Left ventricle myocardium inferior (tissue), 1 donor: Measurements from ENCODE around the gene PDXK. TPM values are rescaled to one million over a fixed set of nuclear protein-coding genes. Genes with fewer than 3 reads are reported as not detected.
"Not testable (repeated sequence)": the region's sequence is repeated elsewhere in the genome, so short reads cannot be mapped to it uniquely, and the experiment has no call there.

Experiments used
- DNase-seq: peaks from one replicate; pipeline ENCODE4 v3.0.0-alpha.2; 2020
- H3K27ac ChIP-seq: fragments of 200-600 bp; replicated peaks from 2 replicates; pipeline ENCODE4 v1.8.0; 2021
- H3K27me3 ChIP-seq: fragments of 200-600 bp; 2 replicates; pipeline ENCODE4 v1.8.0; 2021; ENCODE audit warnings: low read depth
- H3K36me3 ChIP-seq: fragments of 200-600 bp; 2 replicates; pipeline ENCODE4 v1.8.0; 2021
- H3K4me1 ChIP-seq: fragments of 200-600 bp; 2 replicates; pipeline ENCODE4 v1.8.0; 2021
- H3K4me3 ChIP-seq: fragments of 200-600 bp; 2 replicates; pipeline ENCODE4 v1.8.0; 2021; ENCODE audit warnings: mild to moderate bottlenecking, moderate library complexity
- H3K9me3 ChIP-seq: fragments of 200-600 bp; replicated peaks from 2 replicates; pipeline ENCODE4 v1.8.0; 2021
- intact Hi-C: fragments of 100-400 bp; cut with micrococcal nuclease; formaldehyde crosslinking; loops from one replicate; pipeline ENCODE4 v1.11.0; 2022
- long read RNA-seq: library from polyadenylated mRNA; unstranded; transcript quantifications from one replicate; pipeline ENCODE4 v2.0.0, GENCODE V29; 2021
- total RNA-seq: library from RNA; stranded (reverse); fragmentation: NEBNext Ultra II Directional; extraction: Animal tissue kit (Norgen Biotek cat#: 25700); gene quantifications from one replicate; pipeline ENCODE4 v1.2.1, GENCODE V29; 2021
- TF ChIP-seq, protein P1 (sequence below): fragments of 200-600 bp; IDR thresholded peaks from 2 replicates; pipeline ENCODE4 v1.8.0; 2021; ENCODE audit warnings: antibody characterized with exemption, mild to moderate bottlenecking, borderline replicate concordance
- donor health status: DM: no; HTN: yes; CAD: no; lungs with severe emphysema.

The PDXK gene
- 88.4 TPM for total RNA-seq
- long read RNA-seq, full-length matches to known transcripts: 56 of 95 reads
- long read RNA-seq, partial matches to known transcripts: 0 of 95 reads
- long read RNA-seq, other reads (novel, unspliced or antisense): 39 of 95 reads

DNA sequence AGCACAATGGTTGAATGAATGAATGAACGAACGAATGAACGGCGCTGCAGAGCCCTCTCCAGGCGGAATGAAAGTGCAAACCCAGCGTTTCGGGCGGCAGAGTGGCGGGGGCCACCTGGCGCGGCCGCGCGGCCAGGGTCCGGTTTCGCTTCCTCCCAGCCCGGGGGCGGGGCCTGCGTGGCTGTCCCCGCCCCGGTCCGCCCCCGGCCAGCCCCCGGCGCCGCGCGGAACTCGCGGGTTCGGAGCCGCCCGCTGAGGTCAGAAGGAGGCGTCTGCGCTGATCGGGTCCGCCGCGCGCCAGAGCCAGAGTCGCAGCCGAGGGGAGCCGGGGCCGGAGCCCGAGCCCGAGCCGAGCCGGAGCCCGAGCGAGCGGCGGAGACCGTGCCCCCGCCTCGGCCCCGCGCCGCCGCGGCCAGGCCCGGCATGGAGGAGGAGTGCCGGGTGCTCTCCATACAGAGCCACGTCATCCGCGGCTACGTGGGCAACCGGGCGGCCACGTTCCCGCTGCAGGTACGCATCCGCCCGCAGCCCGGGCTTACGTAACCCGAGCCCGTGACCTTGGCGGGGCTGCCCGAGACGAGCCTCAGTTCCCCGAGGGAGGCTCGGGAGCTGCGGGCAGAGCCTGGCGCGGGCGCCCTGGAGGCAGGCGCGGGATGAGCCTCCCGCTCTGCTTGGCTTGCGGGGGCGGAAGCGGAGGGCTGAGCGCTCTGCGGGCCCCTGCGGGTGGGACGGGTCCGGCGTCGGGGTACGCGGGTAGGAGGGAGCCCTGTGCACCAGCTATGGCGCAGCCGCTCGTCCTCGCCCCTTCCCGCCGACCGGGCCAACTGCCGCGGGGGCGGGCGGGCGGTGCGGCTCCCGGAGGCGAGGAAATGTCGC is at the start of gene PDXK:
Gene PDXK (plus strand): TSS at position 258 of the 876 bp plus-strand sequence. CDS start 166 bp downstream, at position 424.
- H3K27me3 ChIP-seq: no peaks in the 10 kb centered on the region
- H3K36me3 ChIP-seq: peaks cover 6% of the 10 kb centered on the region
- H3K4me1 ChIP-seq: peaks cover 49% of the 10 kb centered on the region
- H3K9me3 ChIP-seq: no peaks in the 10 kb centered on the region
- H3K27ac ChIP-seq: peak within 1 kb of the TSS; percentile 88
- TF ChIP-seq, protein P1, sequence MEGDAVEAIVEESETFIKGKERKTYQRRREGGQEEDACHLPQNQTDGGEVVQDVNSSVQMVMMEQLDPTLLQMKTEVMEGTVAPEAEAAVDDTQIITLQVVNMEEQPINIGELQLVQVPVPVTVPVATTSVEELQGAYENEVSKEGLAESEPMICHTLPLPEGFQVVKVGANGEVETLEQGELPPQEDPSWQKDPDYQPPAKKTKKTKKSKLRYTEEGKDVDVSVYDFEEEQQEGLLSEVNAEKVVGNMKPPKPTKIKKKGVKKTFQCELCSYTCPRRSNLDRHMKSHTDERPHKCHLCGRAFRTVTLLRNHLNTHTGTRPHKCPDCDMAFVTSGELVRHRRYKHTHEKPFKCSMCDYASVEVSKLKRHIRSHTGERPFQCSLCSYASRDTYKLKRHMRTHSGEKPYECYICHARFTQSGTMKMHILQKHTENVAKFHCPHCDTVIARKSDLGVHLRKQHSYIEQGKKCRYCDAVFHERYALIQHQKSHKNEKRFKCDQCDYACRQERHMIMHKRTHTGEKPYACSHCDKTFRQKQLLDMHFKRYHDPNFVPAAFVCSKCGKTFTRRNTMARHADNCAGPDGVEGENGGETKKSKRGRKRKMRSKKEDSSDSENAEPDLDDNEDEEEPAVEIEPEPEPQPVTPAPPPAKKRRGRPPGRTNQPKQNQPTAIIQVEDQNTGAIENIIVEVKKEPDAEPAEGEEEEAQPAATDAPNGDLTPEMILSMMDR: no peak
- H3K4me3 ChIP-seq: peak within 1 kb of the TSS; percentile 91
- intact Hi-C loops: no loop called here
- peak; percentile 88 for DNase-seq

DNA sequence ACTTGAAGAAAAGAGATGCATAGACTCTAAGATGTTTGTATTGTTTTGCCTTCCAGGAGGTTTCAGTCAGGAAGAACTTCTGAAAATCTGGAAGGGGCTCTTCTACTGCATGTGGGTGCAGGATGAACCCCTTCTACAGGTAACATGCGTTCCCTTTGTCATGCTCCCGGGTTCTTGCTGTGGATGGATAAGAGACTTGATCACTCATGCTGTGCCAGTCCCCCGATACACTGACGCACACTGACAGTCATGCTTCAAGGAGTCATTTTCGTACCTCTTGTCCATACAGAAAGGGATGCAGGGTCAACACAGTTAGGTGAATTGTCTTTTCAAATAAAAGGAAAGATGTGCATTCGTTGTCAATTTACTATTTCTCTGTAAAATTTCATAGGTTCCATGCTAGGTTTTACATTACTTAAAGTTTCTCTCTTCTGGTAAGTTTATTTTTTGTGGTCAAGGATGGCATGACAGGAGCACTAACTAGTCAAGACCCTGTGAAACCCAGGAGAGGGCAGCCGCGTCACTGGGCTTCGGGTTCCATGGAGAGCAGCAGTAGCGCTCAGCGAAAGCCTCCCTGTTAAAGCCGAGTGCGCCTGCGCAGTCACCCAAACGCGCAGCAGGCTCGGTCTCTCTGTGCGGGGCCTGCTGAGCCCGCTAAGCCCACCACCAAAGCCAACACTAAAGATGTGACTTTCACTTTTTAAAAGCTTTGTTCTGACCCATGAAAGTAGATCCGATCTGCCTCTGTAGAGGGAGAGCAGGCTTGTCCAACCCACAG is 48.9 kb upstream of the PDXK start:
- intact Hi-C loops: loop anchor here (10.0 kb wide), 1 partner anchor 95 kb away; no protein-coding TSS in a partner anchor

GRCh38 chr21:43675871-43676270 is 43.1 kb upstream of the PDXK start:
- H3K9me3 ChIP-seq: no peaks in the 10 kb centered on the region
- TF ChIP-seq, protein P1: no peak
- H3K27me3 ChIP-seq: no peaks in the 10 kb centered on the region
- H3K4me3 ChIP-seq: no peak overlapping the region
- peaks cover 91% of the 10 kb centered on the region for H3K36me3 ChIP-seq
- no peak for DNase-seq
- no peaks in the 10 kb centered on the region for H3K4me1 ChIP-seq
- intact Hi-C loops: loop anchor here (10.0 kb wide), 1 partner anchor 89 kb away; no protein-coding TSS in a partner anchor
- no peak overlapping the region for H3K27ac ChIP-seq

More for the DNA sequence above, 48.9 kb upstream of the PDXK start:
- Histone ChIP-seq H3K9me3 (peaks cover 4% of the 10 kb centered on the region), H3K36me3 (peaks cover 56% of the 10 kb centered on the region), H3K4me3 (no peak overlapping the region), H3K27me3 (no peaks in the 10 kb centered on the region), H3K4me1 (peaks cover under 1% of the 10 kb centered on the region), H3K27ac (no peak overlapping the region)
- no peak for DNase-seq
- TF ChIP-seq, protein P1: no peak

GRCh38 chr21:43676391-43676790 is 42.5 kb upstream of the PDXK start:
- H3K36me3 ChIP-seq: peaks cover 91% of the 10 kb centered on the region
- H3K9me3 ChIP-seq: no peaks in the 10 kb centered on the region
- no peak overlapping the region for H3K4me3 ChIP-seq
- no peaks in the 10 kb centered on the region for H3K27me3 ChIP-seq
- intact Hi-C loops: loop anchor here (10.0 kb wide), 1 partner anchor 88 kb away; no protein-coding TSS in a partner anchor
- TF ChIP-seq, protein P1: no peak
- H3K4me1 ChIP-seq: no peaks in the 10 kb centered on the region
- H3K27ac ChIP-seq: no peak overlapping the region
- DNase-seq: no peak

DNA sequence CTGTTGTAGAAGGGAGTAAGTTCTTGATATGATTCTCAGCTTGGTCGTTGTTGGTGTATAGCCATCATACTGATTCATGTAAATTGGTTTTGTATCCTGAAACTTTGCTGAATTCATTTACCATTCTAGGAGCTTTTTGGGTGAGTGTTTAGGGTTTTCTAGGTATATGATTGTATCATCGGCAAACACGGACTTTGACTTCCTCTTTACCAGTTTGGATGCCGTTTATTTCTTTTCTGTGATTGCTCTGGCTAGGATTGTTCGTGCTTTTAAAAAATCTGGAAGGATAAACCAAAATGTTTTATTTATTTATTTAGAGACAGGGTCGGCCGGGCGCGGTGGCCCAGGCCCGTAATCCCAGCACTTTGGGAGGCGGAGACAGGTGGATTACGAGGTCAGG is 39.0 kb upstream of the PDXK start:
- Histone ChIP-seq H3K4me1 (peaks cover 6% of the 10 kb centered on the region), H3K4me3 (no peak overlapping the region), H3K36me3 (peaks cover 98% of the 10 kb centered on the region), H3K9me3 (no peaks in the 10 kb centered on the region), H3K27ac (no peak overlapping the region), H3K27me3 (no peaks in the 10 kb centered on the region)
- TF ChIP-seq, protein P1: no peak
- no peak for DNase-seq
- intact Hi-C loops: loop anchor here (10.0 kb wide), 1 partner anchor 85 kb away; no protein-coding TSS in a partner anchor

DNA sequence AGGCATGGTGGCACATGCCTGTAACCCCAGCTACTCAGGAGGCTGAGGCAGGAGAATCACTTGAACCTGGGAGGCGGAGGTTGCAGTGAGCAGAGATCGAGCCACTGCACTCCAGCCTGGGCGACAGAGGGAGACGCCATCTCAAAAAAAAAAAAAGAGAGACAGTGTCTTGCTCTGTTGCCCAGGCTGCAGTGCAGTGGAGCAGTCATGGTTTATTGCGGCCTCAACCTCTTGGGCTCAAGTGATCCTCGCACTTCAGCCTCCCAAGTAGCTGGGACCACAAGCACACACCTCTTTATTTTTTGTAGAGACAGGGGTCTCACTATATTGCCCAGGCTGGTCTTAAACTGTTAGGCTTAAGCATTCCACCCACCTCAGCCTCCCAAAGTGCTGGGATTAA is 38.5 kb upstream of the PDXK start:
- peaks cover 98% of the 10 kb centered on the region for H3K36me3 ChIP-seq
- H3K4me3 ChIP-seq, H3K9me3 ChIP-seq, H3K27me3 ChIP-seq, intact Hi-C loops, H3K4me1 ChIP-seq, H3K27ac ChIP-seq, DNase-seq: not testable (repeated sequence)
